Measurements from ENCODE around the gene NDRG2.

DNA sequence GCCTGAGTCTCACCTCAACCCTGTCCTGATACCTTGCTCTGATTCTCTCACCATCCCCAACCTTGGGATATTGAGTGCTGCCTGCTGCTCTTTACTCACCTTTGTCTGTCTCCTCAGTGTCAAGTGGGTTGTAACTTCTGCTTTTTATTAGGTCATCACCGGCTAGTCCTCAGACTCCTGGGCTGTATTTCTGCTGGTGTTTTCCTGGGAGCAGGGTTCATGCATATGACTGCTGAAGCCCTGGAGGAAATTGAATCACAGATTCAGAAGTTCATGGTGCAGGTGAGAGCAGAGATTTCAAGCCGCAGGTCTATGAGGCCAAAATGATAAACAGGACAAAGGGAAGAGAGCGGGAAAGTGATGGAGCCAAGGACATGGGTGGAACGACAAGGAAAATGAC, 25.3 kb downstream of the NDRG2 start:
- TF ChIP-seq, protein P1, sequence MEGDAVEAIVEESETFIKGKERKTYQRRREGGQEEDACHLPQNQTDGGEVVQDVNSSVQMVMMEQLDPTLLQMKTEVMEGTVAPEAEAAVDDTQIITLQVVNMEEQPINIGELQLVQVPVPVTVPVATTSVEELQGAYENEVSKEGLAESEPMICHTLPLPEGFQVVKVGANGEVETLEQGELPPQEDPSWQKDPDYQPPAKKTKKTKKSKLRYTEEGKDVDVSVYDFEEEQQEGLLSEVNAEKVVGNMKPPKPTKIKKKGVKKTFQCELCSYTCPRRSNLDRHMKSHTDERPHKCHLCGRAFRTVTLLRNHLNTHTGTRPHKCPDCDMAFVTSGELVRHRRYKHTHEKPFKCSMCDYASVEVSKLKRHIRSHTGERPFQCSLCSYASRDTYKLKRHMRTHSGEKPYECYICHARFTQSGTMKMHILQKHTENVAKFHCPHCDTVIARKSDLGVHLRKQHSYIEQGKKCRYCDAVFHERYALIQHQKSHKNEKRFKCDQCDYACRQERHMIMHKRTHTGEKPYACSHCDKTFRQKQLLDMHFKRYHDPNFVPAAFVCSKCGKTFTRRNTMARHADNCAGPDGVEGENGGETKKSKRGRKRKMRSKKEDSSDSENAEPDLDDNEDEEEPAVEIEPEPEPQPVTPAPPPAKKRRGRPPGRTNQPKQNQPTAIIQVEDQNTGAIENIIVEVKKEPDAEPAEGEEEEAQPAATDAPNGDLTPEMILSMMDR (IDR thresholded peaks at IDR 0.05; ENCODE audit: insufficient read depth, low read depth, low read length): no peak
- no peak for TF ChIP-seq EZH2 (IDR thresholded peaks at IDR 0.05; ENCODE audit: insufficient read depth, low read length)
